Stomach smooth muscle (tissue), 2 donors: ENCODE results near the gene PLS3.

Source experiments
- H3K27ac ChIP-seq: one replicate; pipeline ENCODE4 v1.7.0; 2013; ENCODE audit warnings: mild to moderate bottlenecking, low read length, inconsistent platforms
- H3K27me3 ChIP-seq, 2 donors: one replicate each; pipeline ENCODE4 v1.7.0; 2013; ENCODE audit warnings: low read length in 2 of 2; ENCODE audit not compliant: insufficient read depth in 2 of 2, control insufficient read depth in 1 of 2
- H3K36me3 ChIP-seq, 2 donors: one replicate each; pipeline ENCODE4 v1.7.0; 2013; ENCODE audit warnings: low read length in 2 of 2; ENCODE audit not compliant: control insufficient read depth in 2 of 2, insufficient read depth in 2 of 2
- H3K4me1 ChIP-seq: one replicate; pipeline ENCODE4 v1.7.0; 2013; ENCODE audit warnings: low read length; ENCODE audit not compliant: control insufficient read depth, insufficient read depth
- H3K4me3 ChIP-seq, 2 donors: one replicate each; pipeline ENCODE4 v1.7.0; 2013; ENCODE audit warnings: low read length in 2 of 2
- H3K9ac ChIP-seq, 2 donors: one replicate each; pipeline ENCODE4 v1.7.0; 2013; ENCODE audit warnings: low read length in 2 of 2, mild to moderate bottlenecking in 1 of 2
- H3K9me3 ChIP-seq, 2 donors: one replicate each; pipeline ENCODE4 v1.7.0; 2013; ENCODE audit warnings: low read length in 2 of 2; ENCODE audit not compliant: control insufficient read depth in 2 of 2
- donor health status: healthy.
- donor health status: Pancreatic carcinoma.

PLS3 gene

GRCh38 chrX:115560978-115561604, at the start of gene PLS3:
TSS of gene PLS3 (plus strand) at chrX:115561174. CDS start at chrX:115610251, 49,077 bp downstream.
- peaks cover 0 to 15% of the 10 kb centered on the region in 2 donors for H3K27me3 ChIP-seq
- H3K27ac ChIP-seq, result peak within 1 kb of the TSS; percentile 81
- H3K4me3 ChIP-seq, result peak within 1 kb of the TSS; percentile 80 to 87
- no peaks in the 10 kb centered on the region for H3K9me3 ChIP-seq
- peak within 1 kb of the TSS; percentile 65 to 78 for H3K9ac ChIP-seq
- H3K4me1 ChIP-seq, result peaks cover 6% of the 10 kb centered on the region
- no peaks in the 10 kb centered on the region for H3K36me3 ChIP-seq

- Histone ChIP-seq H3K36me3 (no peaks in the 10 kb centered on the region), H3K9ac (no peak overlapping the region), H3K4me1 (no peaks in the 10 kb centered on the region), H3K9me3 (no peaks in the 10 kb centered on the region), H3K27me3 (peaks cover 0 to 10% of the 10 kb centered on the region in 2 donors), H3K4me3 (no peak overlapping the region), H3K27ac (no peak overlapping the region)
Observed at GRCh38 chrX:115518113-115518512, 42.9 kb upstream of the PLS3 start.

- Histone ChIP-seq H3K9me3 (no peaks in the 10 kb centered on the region), H3K27ac (no peak overlapping the region)
Observed at GRCh38 chrX:115521741-115522140, 39.2 kb upstream of the PLS3 start.

DNA sequence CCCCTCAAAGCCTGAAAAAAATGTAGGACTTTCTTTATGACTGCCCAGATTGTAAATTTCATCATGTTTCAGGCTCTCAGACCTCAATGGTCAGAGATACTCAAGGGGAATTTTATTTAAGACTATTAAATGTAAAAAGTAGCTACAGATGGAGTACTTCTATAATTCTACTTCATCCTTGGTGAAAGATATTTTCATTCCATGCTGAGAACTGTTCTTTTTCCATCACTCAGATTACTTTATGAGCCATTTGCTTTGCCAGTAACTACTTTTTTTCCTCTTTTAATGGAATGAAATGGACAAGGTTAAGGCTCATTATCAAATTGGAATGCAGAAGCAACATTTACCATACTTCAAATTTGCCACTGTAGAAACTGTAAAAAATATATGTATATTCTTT, 38.0 kb upstream of the PLS3 start:
- Histone ChIP-seq H3K27me3 (peaks cover 0 to 8% of the 10 kb centered on the region in 2 donors), H3K27ac (no peak overlapping the region), H3K9ac (no peak overlapping the region), H3K36me3 (no peaks in the 10 kb centered on the region), H3K4me1 (no peaks in the 10 kb centered on the region), H3K4me3 (no peak overlapping the region), H3K9me3 (no peaks in the 10 kb centered on the region)

More at GRCh38 chrX:115521741-115522140, 39.2 kb upstream of the PLS3 start:
- Histone ChIP-seq H3K27me3 (peaks cover 0 to 10% of the 10 kb centered on the region in 2 donors), H3K36me3 (no peaks in the 10 kb centered on the region), H3K4me1 (no peaks in the 10 kb centered on the region), H3K4me3 (no peak overlapping the region), H3K9ac (no peak overlapping the region)

- no peaks in the 10 kb centered on the region for H3K36me3 ChIP-seq
Observed at GRCh38 chrX:115525486-115525885, 35.5 kb upstream of the PLS3 start.

DNA sequence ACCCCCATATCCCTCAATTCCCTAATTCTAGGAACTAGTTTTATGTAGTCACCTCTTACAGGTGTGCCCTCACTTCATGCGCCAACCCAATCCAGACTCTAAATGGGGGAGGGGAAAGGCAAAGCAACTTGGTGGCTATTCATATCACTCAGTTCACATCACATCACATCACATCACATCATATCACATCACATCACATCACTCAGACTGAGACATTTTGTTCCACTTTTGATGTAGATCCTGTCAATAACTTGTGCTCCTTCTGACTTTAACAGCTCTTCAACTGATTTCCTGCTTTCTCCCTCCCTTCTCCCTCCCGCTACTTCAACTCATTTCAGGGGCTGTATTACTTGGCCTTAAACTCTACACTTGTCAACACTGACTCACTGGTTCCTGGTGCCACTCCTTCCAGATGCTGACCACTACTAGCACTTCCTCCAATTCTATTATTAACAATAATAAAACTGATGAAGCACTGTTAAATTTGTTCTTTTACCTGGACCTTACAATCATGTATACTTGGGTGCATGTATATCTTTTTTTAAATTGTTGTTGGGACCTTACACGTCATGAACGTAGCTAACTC, 29.1 kb upstream of the PLS3 start:
- H3K27me3 ChIP-seq, result no peaks in the 10 kb centered on the region
- no peak overlapping the region for H3K4me3 ChIP-seq
- H3K9me3 ChIP-seq, result no peaks in the 10 kb centered on the region
- H3K27ac ChIP-seq, result no peak overlapping the region
- no peak overlapping the region for H3K9ac ChIP-seq
- H3K36me3 ChIP-seq, result no peaks in the 10 kb centered on the region
- H3K4me1 ChIP-seq, result no peaks in the 10 kb centered on the region

More at GRCh38 chrX:115525486-115525885, 35.5 kb upstream of the PLS3 start:
- H3K27ac ChIP-seq, result no peak overlapping the region
- H3K4me1 ChIP-seq, result no peaks in the 10 kb centered on the region
- no peak overlapping the region for H3K9ac ChIP-seq
- no peaks in the 10 kb centered on the region for H3K9me3 ChIP-seq
- H3K27me3 ChIP-seq, result peaks cover 0 to 2% of the 10 kb centered on the region in 2 donors
- H3K4me3 ChIP-seq, result no peak overlapping the region

DNA sequence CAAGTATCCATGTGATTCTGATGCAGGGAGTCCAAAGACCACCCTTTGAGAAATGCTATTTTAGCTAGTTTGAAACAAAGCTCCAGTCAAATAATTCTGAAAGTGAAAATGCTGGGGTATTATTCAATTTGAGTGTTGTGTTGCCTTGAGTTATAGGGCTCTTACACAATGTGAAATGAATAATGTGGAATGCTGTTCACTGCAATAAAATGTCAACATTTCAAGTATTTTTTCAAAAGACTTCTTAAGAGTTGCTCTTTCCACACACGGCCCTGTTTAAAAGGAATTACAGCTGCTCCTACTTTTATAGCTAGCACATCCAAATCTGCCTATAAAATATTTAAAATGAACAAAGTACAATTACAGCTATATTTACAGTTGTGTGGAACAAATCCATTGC, 27.5 kb upstream of the PLS3 start:
- Histone ChIP-seq H3K36me3 (no peaks in the 10 kb centered on the region), H3K4me1 (no peaks in the 10 kb centered on the region), H3K9ac (no peak overlapping the region), H3K27me3 (peaks cover 0 to 2% of the 10 kb centered on the region in 2 donors), H3K4me3 (no peak overlapping the region), H3K27ac (no peak overlapping the region), H3K9me3 (no peaks in the 10 kb centered on the region)

GRCh38 chrX:115534383-115534782, 26.6 kb upstream of the PLS3 start:
- Histone ChIP-seq H3K9ac (no peak overlapping the region), H3K4me3 (no peak overlapping the region), H3K27ac (no peak overlapping the region), H3K9me3 (no peaks in the 10 kb centered on the region), H3K4me1 (no peaks in the 10 kb centered on the region), H3K27me3 (peaks cover 0 to 2% of the 10 kb centered on the region in 2 donors), H3K36me3 (no peaks in the 10 kb centered on the region)

DNA sequence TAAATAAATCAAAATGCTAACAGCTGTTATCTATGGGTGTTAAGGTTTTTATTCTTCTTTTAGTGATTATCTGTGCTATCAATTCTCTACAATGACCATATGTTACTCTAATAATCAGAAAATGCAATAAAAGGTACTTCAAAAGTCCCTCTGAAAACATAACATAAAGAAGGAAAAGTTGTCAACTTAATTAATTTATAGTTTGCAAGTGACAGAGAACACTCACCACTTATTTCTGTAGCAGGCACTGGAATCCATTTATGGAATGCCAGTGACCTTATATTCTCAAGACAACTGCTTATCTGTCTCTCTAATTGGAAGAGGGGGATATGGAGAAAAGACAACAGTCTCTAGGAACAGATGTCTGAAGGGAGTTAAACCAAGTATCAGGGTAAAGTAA, 25.6 kb upstream of the PLS3 start:
- Histone ChIP-seq H3K27ac (no peak overlapping the region), H3K9ac (no peak overlapping the region), H3K4me1 (no peaks in the 10 kb centered on the region), H3K36me3 (no peaks in the 10 kb centered on the region), H3K9me3 (no peaks in the 10 kb centered on the region), H3K27me3 (peaks cover 0 to 3% of the 10 kb centered on the region in 2 donors), H3K4me3 (no peak overlapping the region)

GRCh38 chrX:115535844-115536243, 25.1 kb upstream of the PLS3 start:
- Histone ChIP-seq H3K4me3 (no peak overlapping the region), H3K27ac (no peak overlapping the region), H3K9me3 (no peaks in the 10 kb centered on the region), H3K36me3 (no peaks in the 10 kb centered on the region), H3K9ac (no peak overlapping the region), H3K4me1 (no peaks in the 10 kb centered on the region), H3K27me3 (peaks cover 0 to 3% of the 10 kb centered on the region in 2 donors)

DNA sequence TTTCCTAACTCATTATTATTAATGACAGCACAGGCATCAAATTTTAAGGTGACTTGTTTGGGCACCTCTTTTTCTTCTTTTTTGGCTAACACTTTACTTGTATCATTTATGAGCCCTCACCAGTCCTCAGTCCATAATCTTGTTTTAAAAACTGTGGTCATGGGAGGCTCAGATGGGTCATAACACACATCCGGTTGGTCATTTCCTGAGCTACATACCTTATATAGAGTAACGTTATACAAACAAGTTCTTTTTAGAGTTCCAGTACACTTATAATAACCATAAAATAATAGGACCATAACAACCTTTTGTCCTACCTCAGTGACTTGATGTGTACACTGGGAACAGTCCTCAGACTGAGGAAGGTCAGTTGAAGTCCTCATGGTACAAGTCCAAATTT, 21.1 kb upstream of the PLS3 start:
- peaks cover 0 to 3% of the 10 kb centered on the region in 2 donors for H3K27me3 ChIP-seq
- H3K9me3 ChIP-seq, result no peaks in the 10 kb centered on the region
- no peak overlapping the region for H3K4me3 ChIP-seq
- H3K27ac ChIP-seq, result no peak overlapping the region
- no peaks in the 10 kb centered on the region for H3K36me3 ChIP-seq
- no peak overlapping the region for H3K9ac ChIP-seq
- no peaks in the 10 kb centered on the region for H3K4me1 ChIP-seq
